Trophoblast cell (in vitro differentiated cells and primary cell): ENCODE results near the gene RPSA.
A peak's percentile ranks its signal among the peaks of the same experiment; 100 is the strongest.

Experiments used
- DNase-seq, 2 donors: peaks; one replicate each; pipeline ENCODE4 v3.0.0-alpha.2; 2016
- H2AFZ ChIP-seq: 2 replicates; pipeline ENCODE4 v1.6.1; 2013; ENCODE audit warnings: low read length, moderate library complexity, mild to moderate bottlenecking; ENCODE audit not compliant: insufficient read depth, poor library complexity
- H2AK5ac ChIP-seq: 2 replicates; pipeline ENCODE4 v1.6.1; 2013; ENCODE audit warnings: mild to moderate bottlenecking, low read length
- H2BK120ac ChIP-seq: 2 replicates; pipeline ENCODE4 v1.6.1; 2013; ENCODE audit warnings: low read length, mild to moderate bottlenecking, moderate library complexity; ENCODE audit not compliant: insufficient read depth, poor library complexity
- H2BK12ac ChIP-seq: 2 replicates; pipeline ENCODE4 v1.6.1; 2013; ENCODE audit warnings: mild to moderate bottlenecking, low read length, moderate library complexity
- H2BK5ac ChIP-seq: 2 replicates; pipeline ENCODE4 v1.6.1; 2013; ENCODE audit warnings: low read length, low read depth, moderate library complexity, mild to moderate bottlenecking; ENCODE audit not compliant: poor library complexity
- H3K14ac ChIP-seq: 2 replicates; pipeline ENCODE4 v1.6.1; 2013; ENCODE audit warnings: mild to moderate bottlenecking, low read length
- H3K18ac ChIP-seq: 2 replicates; pipeline ENCODE4 v1.6.1; 2013; ENCODE audit warnings: mild to moderate bottlenecking, low read length
- H3K23ac ChIP-seq: 2 replicates; pipeline ENCODE4 v1.6.1; 2013; ENCODE audit warnings: low read length
- H3K27ac ChIP-seq: 2 replicates; pipeline ENCODE4 v1.5.1; 2013; ENCODE audit warnings: low read depth, mild to moderate bottlenecking, inconsistent platforms, low read length, moderate library complexity
- H3K27me3 ChIP-seq: 2 replicates; pipeline ENCODE4 v1.6.1; 2013; ENCODE audit warnings: inconsistent platforms, mild to moderate bottlenecking, low read length, moderate library complexity; ENCODE audit not compliant: insufficient read depth
- H3K36me3 ChIP-seq, 2 experiments: 1 replicate in 1 of 2; 2 replicates in 1 of 2; pipeline ENCODE4 v1.6.1; 2013; ENCODE audit warnings: low read length in 2 of 2, mild to moderate bottlenecking in 2 of 2, moderate library complexity in 1 of 2; ENCODE audit not compliant: insufficient read depth in 2 of 2, control insufficient read depth in 1 of 2
- H3K4ac ChIP-seq: 2 replicates; pipeline ENCODE4 v1.6.1; 2013; ENCODE audit warnings: low read depth, mild to moderate bottlenecking, low read length, moderate library complexity
- H3K4me1 ChIP-seq, 2 experiments: 1 replicate in 1 of 2; 2 replicates in 1 of 2; pipeline ENCODE4 v1.6.1; 2013; ENCODE audit warnings: low read length in 2 of 2, mild to moderate bottlenecking in 2 of 2, moderate library complexity in 1 of 2; ENCODE audit not compliant: insufficient read depth in 2 of 2, control insufficient read depth in 1 of 2
- H3K4me2 ChIP-seq: 2 replicates; pipeline ENCODE4 v1.6.1; 2013; ENCODE audit warnings: inconsistent platforms, mild to moderate bottlenecking, low read length, moderate library complexity
- H3K4me3 ChIP-seq: 2 replicates; pipeline ENCODE4 v1.5.1; 2013; ENCODE audit warnings: mild to moderate bottlenecking, low read depth, low read length, inconsistent platforms
- H3K79me1 ChIP-seq: one replicate; pipeline ENCODE4 v1.6.1; 2013; ENCODE audit warnings: low read length
- H3K79me2 ChIP-seq: 2 replicates; pipeline ENCODE4 v1.6.1; 2013; ENCODE audit warnings: low read length, mild to moderate bottlenecking; ENCODE audit not compliant: control insufficient read depth, insufficient read depth, poor library complexity
- H3K9ac ChIP-seq: 2 replicates; pipeline ENCODE4 v1.6.1; 2013; ENCODE audit warnings: mild to moderate bottlenecking, low read length
- H3K9me3 ChIP-seq: 2 replicates; pipeline ENCODE4 v1.6.1; 2013; ENCODE audit warnings: low read depth, mild to moderate bottlenecking, control low read depth, inconsistent platforms, low read length; ENCODE audit not compliant: insufficient read depth
- H4K12ac ChIP-seq: 2 replicates; pipeline ENCODE4 v1.6.1; 2013; ENCODE audit warnings: low read depth, mild to moderate bottlenecking, low read length, moderate library complexity
- H4K8ac ChIP-seq: 2 replicates; pipeline ENCODE4 v1.6.1; 2013; ENCODE audit warnings: low read depth, mild to moderate bottlenecking, low read length, moderate library complexity
- H4K91ac ChIP-seq: one replicate; pipeline ENCODE4 v1.6.1; 2013; ENCODE audit warnings: low read depth, mild to moderate bottlenecking, low read length, moderate library complexity
- WGBS: extraction: QIAGEN DNeasy Blood & Tissue Kit; methylation state at CpG from one replicate; pipeline ENCODE4 v1.1.7; 2013; ENCODE audit warnings: missing lambda C conversion rate; ENCODE audit not compliant: insufficient read length, insufficient coverage; ENCODE audit errors: extremely low coverage; 5-methylcytosine and 5-hydroxymethylcytosine counted together

The RPSA gene

DNA sequence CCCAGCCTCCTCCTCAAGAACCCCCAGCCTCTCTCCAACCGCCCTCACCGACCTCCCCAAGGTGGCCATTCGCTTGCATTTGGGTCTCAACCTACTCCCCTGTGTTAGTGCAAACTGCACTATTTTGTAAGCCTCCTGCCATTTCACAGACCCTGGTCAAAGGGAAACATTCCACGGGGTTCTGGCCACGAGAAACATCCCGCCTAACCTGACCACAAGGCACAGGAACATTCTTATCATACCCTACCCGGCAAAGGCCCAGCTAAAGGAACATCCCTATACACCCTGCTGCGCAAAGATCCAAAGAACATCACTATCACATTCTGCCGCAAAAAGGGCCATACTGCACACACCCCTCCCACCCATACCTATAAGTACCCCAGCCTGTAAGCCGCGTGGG lies 22.9 kb downstream of the RPSA start:
- Histone ChIP-seq H3K4me2 (no peak overlapping the region), H2BK120ac (no peak overlapping the region), H3K27me3 (no peaks in the 10 kb centered on the region), H3K4me3 (no peak overlapping the region), H3K9ac (no peak overlapping the region), H2AFZ (no peak overlapping the region), H4K12ac (no peak overlapping the region), H3K14ac (no peak overlapping the region), H3K79me2 (no peaks in the 10 kb centered on the region), H2BK5ac (no peak overlapping the region), H3K4me1 (peaks cover 9 to 10% of the 10 kb centered on the region in 2 experiments), H3K9me3 (peaks cover 2% of the 10 kb centered on the region), H3K27ac (no peak overlapping the region), H3K36me3 (no peaks in the 10 kb centered on the region), H2AK5ac (no peak overlapping the region), H3K23ac (no peak overlapping the region), H3K79me1 (peaks cover 1% of the 10 kb centered on the region), H2BK12ac (no peak overlapping the region), H3K4ac (no peak overlapping the region), H3K18ac (no peak overlapping the region), H4K8ac (no peak overlapping the region), H4K91ac (peak overlapping the region; percentile 13)
- no CpG with 5 or more reads among the region's 11 CpGs for WGBS
- DNase-seq: peak; percentile 53 to 69

DNA sequence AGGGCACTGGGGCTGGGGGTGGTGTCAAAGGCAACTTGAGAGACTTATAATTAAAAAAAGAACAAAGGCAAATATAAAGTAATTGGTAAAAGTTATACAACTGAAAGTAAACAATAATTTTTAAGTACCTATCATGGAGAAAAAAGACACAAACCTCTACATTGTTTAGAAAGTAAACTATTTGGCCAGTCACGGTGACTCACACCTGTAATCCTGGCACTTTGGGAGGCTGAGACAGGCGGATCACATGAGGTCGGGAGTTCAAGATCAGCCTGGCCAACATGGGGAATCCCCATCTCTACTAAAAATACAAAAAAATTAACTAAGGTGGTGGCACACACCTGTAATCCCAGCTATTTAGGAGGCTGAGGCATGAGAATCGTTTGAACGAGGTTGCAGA lies 25.8 kb downstream of the RPSA start:
- no peak overlapping the region for H4K91ac ChIP-seq

DNA sequence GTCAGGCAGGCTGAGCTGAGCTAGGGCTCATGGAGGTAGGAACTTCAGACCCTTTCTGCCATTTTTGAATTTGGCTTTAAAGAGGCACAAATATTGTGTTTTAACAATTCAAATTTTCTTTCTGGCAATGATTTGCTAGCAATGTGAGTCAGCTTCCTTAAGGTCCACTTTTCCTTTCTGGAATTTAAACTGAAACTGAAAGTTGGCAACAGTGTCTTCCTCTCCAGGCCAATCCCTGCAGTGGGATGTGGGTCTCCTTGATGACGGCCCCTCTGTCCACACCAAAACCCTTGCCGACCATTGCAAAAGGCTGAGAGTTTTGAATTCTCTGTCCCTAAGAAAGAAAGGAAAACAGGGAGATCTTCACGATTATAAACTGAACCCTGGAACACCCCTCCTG lies 27.1 kb downstream of the RPSA start:
- Histone ChIP-seq H3K79me2 (no peaks in the 10 kb centered on the region), H3K18ac (no peak overlapping the region), H2AFZ (no peak overlapping the region), H3K36me3 (no peaks in the 10 kb centered on the region), H2BK5ac (no peak overlapping the region), H2BK12ac (no peak overlapping the region), H4K8ac (no peak overlapping the region), H3K4me2 (no peak overlapping the region), H2AK5ac (no peak overlapping the region), H3K4me1 (peaks cover 12 to 16% of the 10 kb centered on the region in 2 experiments), H3K14ac (no peak overlapping the region), H2BK120ac (no peak overlapping the region), H3K27me3 (no peaks in the 10 kb centered on the region), H4K91ac (no peak overlapping the region), H4K12ac (no peak overlapping the region), H3K4me3 (no peak overlapping the region), H3K9me3 (peaks cover 2% of the 10 kb centered on the region), H3K9ac (no peak overlapping the region), H3K4ac (no peak overlapping the region), H3K79me1 (peaks cover 1% of the 10 kb centered on the region), H3K23ac (no peak overlapping the region), H3K27ac (no peak overlapping the region)
- no CpG with 5 or more reads among the region's 3 CpGs for WGBS
- no peak for DNase-seq

More for the DNA sequence above, 25.8 kb downstream of the RPSA start:
- Histone ChIP-seq H3K27me3 (no peaks in the 10 kb centered on the region), H3K14ac (no peak overlapping the region), H2BK5ac (no peak overlapping the region), H2BK120ac (no peak overlapping the region), H3K27ac (no peak overlapping the region), H3K23ac (no peak overlapping the region), H3K9me3 (peaks cover 2% of the 10 kb centered on the region), H3K9ac (no peak overlapping the region), H2BK12ac (no peak overlapping the region), H3K79me1 (peaks cover 1% of the 10 kb centered on the region), H2AK5ac (no peak overlapping the region), H3K4me3 (no peak overlapping the region), H4K8ac (no peak overlapping the region), H4K12ac (no peak overlapping the region), H2AFZ (no peak overlapping the region), H3K18ac (no peak overlapping the region), H3K79me2 (no peaks in the 10 kb centered on the region), H3K4me2 (no peak overlapping the region), H3K36me3 (no peaks in the 10 kb centered on the region), H3K4ac (no peak overlapping the region), H3K4me1 (peaks cover 12 to 16% of the 10 kb centered on the region in 2 experiments)
- DNase-seq: peak; percentile 35 to 40
- WGBS: no CpG with 5 or more reads among the region's 5 CpGs

DNA sequence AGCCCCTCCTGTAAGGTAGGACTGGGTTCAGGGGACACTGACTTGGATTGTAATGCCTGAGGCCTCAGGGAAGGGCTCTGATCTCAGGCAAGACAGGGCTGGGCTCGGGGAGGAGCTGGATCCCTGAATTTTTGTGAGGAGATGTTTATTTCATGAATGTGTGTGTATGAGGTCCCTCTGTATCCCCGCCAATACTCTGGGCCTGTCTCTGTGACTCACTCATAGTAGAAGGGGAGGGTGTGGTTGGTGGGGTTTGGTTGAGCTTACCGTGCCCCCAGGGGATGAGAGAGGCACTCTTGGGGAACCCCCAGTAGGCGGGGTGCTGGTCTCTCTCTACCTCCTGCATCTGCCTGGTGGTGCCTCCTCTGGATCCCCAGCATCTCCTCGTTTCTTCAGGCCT lies 28.1 kb downstream of the RPSA start:
- Histone ChIP-seq H3K4me2 (no peak overlapping the region), H3K4me3 (no peak overlapping the region), H4K12ac (no peak overlapping the region), H3K9ac (no peak overlapping the region), H3K79me1 (no peaks in the 10 kb centered on the region), H2AFZ (no peak overlapping the region), H3K9me3 (no peaks in the 10 kb centered on the region), H3K23ac (no peak overlapping the region), H2BK5ac (no peak overlapping the region), H3K27ac (no peak overlapping the region), H3K36me3 (no peaks in the 10 kb centered on the region), H4K91ac (no peak overlapping the region), H3K27me3 (no peaks in the 10 kb centered on the region), H3K18ac (no peak overlapping the region), H4K8ac (no peak overlapping the region), H2BK12ac (no peak overlapping the region), H3K4ac (no peak overlapping the region), H2AK5ac (no peak overlapping the region), H3K4me1 (peaks cover 4 to 9% of the 10 kb centered on the region in 2 experiments), H3K14ac (no peak overlapping the region), H3K79me2 (no peaks in the 10 kb centered on the region), H2BK120ac (no peak overlapping the region)
- DNase-seq: no peak
- no CpG with 5 or more reads among the region's 5 CpGs for WGBS
